Osteocyte (in vitro differentiated cells): ENCODE measurements around the gene GTPBP2. TPM values are rescaled to one million over a fixed set of nuclear protein-coding genes. Genes with fewer than 3 reads are reported as not detected.
A peak's percentile ranks its signal among the peaks of the same experiment; 100 is the strongest.

Source experiments
- DNase-seq: peaks from one replicate; pipeline ENCODE4 v3.0.0; 2021; ENCODE audit warnings: mixed read lengths; ENCODE audit not compliant: unreplicated experiment; ENCODE audit errors: extremely low spot score
- H3K27ac Mint-ChIP-seq: one replicate; pipeline ENCODE4 v1.8.0; 2021; ENCODE audit warnings: mild to moderate bottlenecking, mixed read lengths; ENCODE audit not compliant: unreplicated experiment
- H3K27me3 Mint-ChIP-seq: one replicate; pipeline ENCODE4 v1.8.0; 2021; ENCODE audit warnings: mixed read lengths; ENCODE audit not compliant: unreplicated experiment
- H3K36me3 Mint-ChIP-seq: one replicate; pipeline ENCODE4 v1.8.0; 2021; ENCODE audit warnings: mixed read lengths; ENCODE audit not compliant: unreplicated experiment
- H3K4me1 Mint-ChIP-seq: one replicate; pipeline ENCODE4 v1.8.0; 2021; ENCODE audit warnings: mixed read lengths; ENCODE audit not compliant: unreplicated experiment
- H3K4me3 Mint-ChIP-seq: one replicate; pipeline ENCODE4 v1.8.0; 2021; ENCODE audit warnings: mild to moderate bottlenecking, moderate library complexity, mixed read lengths; ENCODE audit not compliant: unreplicated experiment
- H3K9me3 Mint-ChIP-seq: one replicate; pipeline ENCODE4 v1.8.0; 2021; ENCODE audit warnings: mixed read lengths; ENCODE audit not compliant: unreplicated experiment
- total RNA-seq: library from RNA; stranded (reverse); gene quantifications from 2 replicates; pipeline ENCODE4 v1.2.1, GENCODE V29; 2021
- TF ChIP-seq, protein P1 (sequence below): fragments of 200-600 bp; sonication (generic); IDR thresholded peaks from 2 replicates; pipeline ENCODE4 v1.5.0; 2021; ENCODE audit warnings: antibody characterized with exemption, mild to moderate bottlenecking, moderate library complexity

The GTPBP2 gene
- total RNA-seq, 1 donor from 2014 or later, result 86.4 TPM

DNA sequence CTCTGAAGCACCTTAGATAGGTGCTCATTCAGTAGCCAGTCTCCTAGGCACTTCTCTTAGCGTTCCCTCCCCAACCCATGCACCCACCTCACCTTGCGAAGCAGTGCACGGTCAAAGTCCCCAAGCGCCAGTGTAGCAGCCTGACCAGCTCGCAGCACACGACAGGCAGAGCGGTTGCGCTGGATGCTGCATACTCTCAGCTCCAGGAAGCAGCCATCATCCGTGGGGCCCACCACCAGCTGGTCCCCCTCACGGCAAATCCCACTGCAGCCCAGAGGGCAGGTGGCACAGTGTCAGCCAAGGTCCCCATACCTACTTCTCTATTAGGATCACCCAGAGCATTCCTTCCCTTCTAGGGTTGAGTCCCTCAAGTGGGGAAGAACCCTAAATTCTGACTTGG is 6.5 kb downstream of the GTPBP2 start:
- Mint-ChIP-seq H3K27ac (no peak overlapping the region), H3K4me3 (no peak overlapping the region), H3K9me3 (no peaks in the 10 kb centered on the region), H3K4me1 (peaks cover 14% of the 10 kb centered on the region), H3K27me3 (no peaks in the 10 kb centered on the region), H3K36me3 (peaks cover 40% of the 10 kb centered on the region)
- no peak for DNase-seq
- TF ChIP-seq, protein P1, sequence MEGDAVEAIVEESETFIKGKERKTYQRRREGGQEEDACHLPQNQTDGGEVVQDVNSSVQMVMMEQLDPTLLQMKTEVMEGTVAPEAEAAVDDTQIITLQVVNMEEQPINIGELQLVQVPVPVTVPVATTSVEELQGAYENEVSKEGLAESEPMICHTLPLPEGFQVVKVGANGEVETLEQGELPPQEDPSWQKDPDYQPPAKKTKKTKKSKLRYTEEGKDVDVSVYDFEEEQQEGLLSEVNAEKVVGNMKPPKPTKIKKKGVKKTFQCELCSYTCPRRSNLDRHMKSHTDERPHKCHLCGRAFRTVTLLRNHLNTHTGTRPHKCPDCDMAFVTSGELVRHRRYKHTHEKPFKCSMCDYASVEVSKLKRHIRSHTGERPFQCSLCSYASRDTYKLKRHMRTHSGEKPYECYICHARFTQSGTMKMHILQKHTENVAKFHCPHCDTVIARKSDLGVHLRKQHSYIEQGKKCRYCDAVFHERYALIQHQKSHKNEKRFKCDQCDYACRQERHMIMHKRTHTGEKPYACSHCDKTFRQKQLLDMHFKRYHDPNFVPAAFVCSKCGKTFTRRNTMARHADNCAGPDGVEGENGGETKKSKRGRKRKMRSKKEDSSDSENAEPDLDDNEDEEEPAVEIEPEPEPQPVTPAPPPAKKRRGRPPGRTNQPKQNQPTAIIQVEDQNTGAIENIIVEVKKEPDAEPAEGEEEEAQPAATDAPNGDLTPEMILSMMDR, result no peak

DNA sequence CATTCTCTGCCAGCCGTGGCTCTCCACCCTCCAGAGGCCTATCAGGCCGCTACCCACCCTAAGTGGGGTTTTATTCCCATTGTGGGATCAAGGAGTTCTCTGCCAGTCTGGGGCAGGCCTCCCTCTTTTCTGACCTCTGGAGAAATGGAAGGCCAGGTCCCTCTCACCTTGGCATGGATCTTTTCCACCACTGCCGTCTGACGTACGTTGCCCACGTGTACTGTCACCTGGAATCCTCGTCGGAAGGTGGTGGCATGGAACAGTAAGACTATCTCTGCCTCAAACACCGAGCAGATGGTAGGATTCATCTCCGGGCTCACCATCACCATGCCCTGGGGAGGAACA is 7.3 kb downstream of the GTPBP2 start:
- no peak for DNase-seq
- peaks cover 38% of the 10 kb centered on the region for H3K36me3 Mint-ChIP-seq
- H3K4me3 Mint-ChIP-seq, result no peak overlapping the region
- H3K9me3 Mint-ChIP-seq, result no peaks in the 10 kb centered on the region
- H3K27ac Mint-ChIP-seq, result no peak overlapping the region
- TF ChIP-seq, protein P1, result no peak
- no peaks in the 10 kb centered on the region for H3K27me3 Mint-ChIP-seq
- H3K4me1 Mint-ChIP-seq, result peaks cover 7% of the 10 kb centered on the region

DNA sequence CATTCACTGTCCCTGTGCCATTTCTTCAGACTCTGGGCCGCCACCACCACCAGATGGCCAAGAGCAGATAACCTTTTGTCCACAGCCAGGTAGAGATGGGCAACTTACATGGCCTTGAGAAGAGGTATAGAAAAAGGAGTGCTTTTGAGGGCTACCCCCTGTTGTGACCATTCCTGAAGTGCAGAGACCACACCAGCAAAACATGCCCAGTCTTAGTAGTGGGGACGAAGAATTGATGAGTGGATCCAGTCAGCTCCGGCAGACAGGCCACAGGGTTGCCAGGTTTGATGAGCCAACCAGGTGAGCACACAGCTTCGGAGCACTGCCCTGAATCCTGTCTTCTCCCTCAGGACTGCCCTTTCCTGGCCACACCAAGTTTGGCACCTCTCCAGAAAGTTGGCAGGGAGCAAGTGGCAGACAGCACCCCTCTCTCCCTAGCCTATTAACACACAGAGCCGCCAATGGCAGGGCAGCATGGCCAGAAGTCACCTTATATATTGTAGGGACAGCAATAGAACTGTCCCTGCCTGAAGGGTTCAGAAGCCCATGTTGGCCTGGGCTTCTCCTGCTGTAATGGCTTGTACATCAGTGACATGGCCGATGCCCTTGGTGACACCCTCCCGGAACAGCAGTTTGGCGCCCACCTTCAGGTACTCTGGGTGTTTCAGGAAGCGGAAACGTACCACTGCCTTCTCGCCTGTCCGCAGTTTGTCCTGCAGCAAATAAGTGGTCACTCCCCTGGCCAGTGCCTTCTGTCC is 7.8 kb downstream of the GTPBP2 start:
- H3K4me1 Mint-ChIP-seq, result peaks cover 1% of the 10 kb centered on the region
- H3K27ac Mint-ChIP-seq, result no peak overlapping the region
- DNase-seq, result no peak
- H3K4me3 Mint-ChIP-seq, result no peak overlapping the region
- TF ChIP-seq, protein P1, result no peak
- H3K36me3 Mint-ChIP-seq, result peaks cover 34% of the 10 kb centered on the region
- H3K9me3 Mint-ChIP-seq, result no peaks in the 10 kb centered on the region
- no peaks in the 10 kb centered on the region for H3K27me3 Mint-ChIP-seq

DNA sequence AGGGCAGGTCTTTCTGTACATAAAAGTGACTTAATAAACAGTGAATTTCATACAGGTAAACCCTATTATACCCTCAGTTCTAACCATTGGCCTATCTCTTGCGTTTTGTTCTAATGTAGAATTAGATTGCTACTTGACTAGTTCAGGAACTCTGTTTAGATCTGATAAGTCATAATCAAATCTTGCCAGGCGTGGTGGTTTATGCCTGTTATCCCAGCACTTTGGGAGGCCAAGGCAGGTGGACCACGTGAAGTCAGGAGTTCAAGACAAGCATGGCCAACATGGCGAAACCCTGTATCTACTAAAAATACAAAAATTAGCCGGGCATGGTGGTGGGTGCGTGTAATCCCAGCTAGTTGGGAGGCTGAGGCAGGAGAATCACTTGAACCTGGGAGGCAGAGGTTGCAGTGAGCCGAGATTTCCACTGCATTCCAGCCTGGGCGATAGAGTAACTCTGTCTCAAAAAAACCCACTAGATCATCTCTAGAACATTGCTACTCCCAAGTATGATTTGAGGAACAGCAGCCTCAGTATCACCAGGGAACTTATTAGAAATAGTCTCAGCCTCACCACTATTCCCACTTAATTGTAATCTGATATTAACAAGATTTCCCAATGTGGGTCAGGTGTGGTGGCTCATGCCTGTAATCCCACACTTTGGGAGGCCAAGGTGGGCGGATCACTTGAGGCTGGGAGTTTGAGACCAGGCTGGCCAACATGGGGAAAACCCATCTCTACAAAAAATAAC is 12.2 kb downstream of the GTPBP2 start:
- peak overlapping the region; percentile 4 for H3K27ac Mint-ChIP-seq
- H3K9me3 Mint-ChIP-seq, result no peaks in the 10 kb centered on the region
- no peaks in the 10 kb centered on the region for H3K27me3 Mint-ChIP-seq
- no peak for DNase-seq
- H3K36me3 Mint-ChIP-seq, result peaks cover 17% of the 10 kb centered on the region
- TF ChIP-seq, protein P1, result no peak
- H3K4me1 Mint-ChIP-seq, result no peaks in the 10 kb centered on the region
- H3K4me3 Mint-ChIP-seq, result no peak overlapping the region

DNA sequence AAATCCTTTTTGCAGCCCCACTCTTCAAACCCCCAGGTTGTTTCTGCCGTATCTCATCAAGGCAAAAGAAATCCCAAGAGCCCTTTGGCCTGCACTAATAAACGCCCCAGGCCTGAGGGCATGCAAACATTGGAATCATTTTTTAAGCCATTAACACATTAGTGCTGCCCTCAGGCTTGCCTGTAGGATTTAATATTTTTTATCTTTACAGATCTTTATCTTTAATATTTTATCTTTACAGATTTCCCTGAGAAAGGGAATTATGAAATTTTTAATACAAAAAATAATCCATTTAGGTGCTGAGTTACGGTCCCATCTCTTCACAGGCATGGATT is 14.7 kb downstream of the GTPBP2 start:
- no peaks in the 10 kb centered on the region for H3K27me3 Mint-ChIP-seq
- H3K9me3 Mint-ChIP-seq, result no peaks in the 10 kb centered on the region
- H3K36me3 Mint-ChIP-seq, result peaks cover 16% of the 10 kb centered on the region
- TF ChIP-seq, protein P1, result no peak
- no peak for DNase-seq
- H3K4me1 Mint-ChIP-seq, result no peaks in the 10 kb centered on the region
- H3K27ac Mint-ChIP-seq, result no peak overlapping the region
- H3K4me3 Mint-ChIP-seq, result no peak overlapping the region
